HepG2 (cell line): ENCODE measurements around the gene PRCD. TPM values are rescaled to one million over a fixed set of nuclear protein-coding genes. Genes with fewer than 3 reads are reported as not detected.

Experiments
- ELF3 ChIP-seq: IDR thresholded peaks from 2 replicates; pipeline ENCODE4 v1.6.1; 2016; ENCODE audit warnings: missing genetic modification reagents, missing compliant biosample characterization
- ETV5 ChIP-seq: IDR thresholded peaks from 2 replicates; pipeline ENCODE4 v1.6.1; 2018; ENCODE audit warnings: missing biosample characterization, missing genetic modification reagents, inconsistent platforms, borderline replicate concordance
- HES4 ChIP-seq: sonication (generic); formaldehyde crosslinking; IDR thresholded peaks from 2 replicates; pipeline ENCODE4 v1.9.0; 2021; ENCODE audit warnings: mild to moderate bottlenecking, missing genetic modification reagents, borderline replicate concordance
- HHEX ChIP-seq: IDR thresholded peaks from 2 replicates; pipeline ENCODE4 v1.6.1; 2016; ENCODE audit warnings: control low read depth
- HINFP ChIP-seq: sonication (generic); formaldehyde crosslinking; IDR thresholded peaks from 2 replicates; pipeline ENCODE4 v1.4.0; 2020; ENCODE audit warnings: low read depth, mild to moderate bottlenecking, missing genetic modification reagents
- HMGXB4 ChIP-seq, 2 experiments: sonication (generic) in 1 of 2; formaldehyde crosslinking in 1 of 2; IDR thresholded peaks; 2 replicates each; pipeline versions ENCODE4 v1.4.0 to v1.6.1; 2018 to 2020; ENCODE audit warnings: missing genetic modification reagents in 2 of 2, borderline replicate concordance in 1 of 2, low read depth in 1 of 2, mild to moderate bottlenecking in 1 of 2, missing biosample characterization in 1 of 2
- HOXD1 ChIP-seq: sonication (generic); formaldehyde crosslinking; IDR thresholded peaks from 2 replicates; pipeline ENCODE4 v1.5.0; 2020; ENCODE audit warnings: missing genetic modification reagents
- KLF12 ChIP-seq: sonication (generic); formaldehyde crosslinking; IDR thresholded peaks from 2 replicates; pipeline ENCODE4 v1.4.0; 2020; ENCODE audit warnings: missing genetic modification reagents, borderline replicate concordance
- KMT2A ChIP-seq: sonication (generic); formaldehyde crosslinking; IDR thresholded peaks from 2 replicates; pipeline ENCODE4 v1.4.0; 2020; ENCODE audit warnings: missing genetic modification reagents
- MLLT10 ChIP-seq: sonication (generic); formaldehyde crosslinking; IDR thresholded peaks from 2 replicates; pipeline ENCODE4 v1.4.0; 2020; ENCODE audit warnings: missing genetic modification reagents
- PHF21A ChIP-seq: sonication (generic); formaldehyde crosslinking; IDR thresholded peaks from 2 replicates; pipeline ENCODE4 v1.5.0; 2020; ENCODE audit warnings: mild to moderate bottlenecking, missing genetic modification reagents
- RARA ChIP-seq: IDR thresholded peaks from 2 replicates; pipeline ENCODE4 v1.6.1; 2016; ENCODE audit warnings: missing genetic modification reagents, missing compliant biosample characterization
- TCF12 ChIP-seq, 2 experiments: fragments of 450-650 bp in 1 of 2; sonication (generic) in 1 of 2; formaldehyde crosslinking in 1 of 2; IDR thresholded peaks; 2 replicates each; pipeline versions ENCODE4 v1.6.1 to v1.8.0; 2017 to 2022; ENCODE audit warnings: antibody characterized with exemption in 1 of 2, mild to moderate bottlenecking in 1 of 2, missing genetic modification reagents in 1 of 2, moderate library complexity in 1 of 2
- ZFP41 ChIP-seq: sonication (generic); formaldehyde crosslinking; IDR thresholded peaks from 2 replicates; pipeline ENCODE4 v1.4.0; 2020; ENCODE audit warnings: mild to moderate bottlenecking, missing genetic modification reagents, borderline replicate concordance
- ZIK1 ChIP-seq: sonication (generic); formaldehyde crosslinking; IDR thresholded peaks from 2 replicates; pipeline ENCODE4 v1.5.0; 2020; ENCODE audit warnings: mild to moderate bottlenecking, low read depth, missing genetic modification reagents, borderline replicate concordance
- ZNF484 ChIP-seq: sonication (generic); formaldehyde crosslinking; IDR thresholded peaks from 2 replicates; pipeline ENCODE4 v1.5.1; 2020; ENCODE audit warnings: mild to moderate bottlenecking, low read depth, missing genetic modification reagents, borderline replicate concordance
- ZNF512 ChIP-seq: sonication (generic); formaldehyde crosslinking; IDR thresholded peaks from 2 replicates; pipeline ENCODE4 v1.4.0; 2020; ENCODE audit warnings: mild to moderate bottlenecking, missing genetic modification reagents
- ZNF562 ChIP-seq: sonication (generic); formaldehyde crosslinking; IDR thresholded peaks from 2 replicates; pipeline ENCODE4 v1.8.0; 2022; ENCODE audit warnings: missing genetic modification reagents, borderline replicate concordance
- ZNF784 ChIP-seq: sonication (generic); formaldehyde crosslinking; IDR thresholded peaks from 2 replicates; pipeline ENCODE4 v1.5.1; 2020; ENCODE audit warnings: missing genetic modification reagents, mild to moderate bottlenecking, borderline replicate concordance
- ZNF883 ChIP-seq: sonication (generic); formaldehyde crosslinking; IDR thresholded peaks from 2 replicates; pipeline ENCODE4 v1.5.1; 2020; ENCODE audit warnings: mild to moderate bottlenecking, missing genetic modification reagents; ENCODE audit errors: not compliant biosample characterization
- polyA plus RNA-seq, 8 experiments: library from polyadenylated mRNA; depleted of rRNA in 3 of 8; stranded (reverse) in 7 of 8; unstranded in 1 of 8; fragments of >200 nt; fragmentation: Illumina TruSeq in 4 of 8; extraction: Trizol in 4 of 8; gene quantifications; 2 replicates each; pipeline versions ENCODE4 v1.2.1 to v1.2.3, GENCODE V29; 2011 to 2016; ENCODE audit warnings: low read depth in 4 of 8, missing spikeins in 1 of 8, mixed read lengths in 1 of 8; ENCODE audit not compliant: insufficient read depth in 1 of 8
- total RNA-seq, 5 experiments: library from RNA; depleted of rRNA; stranded (reverse); fragments of >200 nt; fragmentation: Illumina TruSeq; extraction: Trizol; gene quantifications; 2 replicates each; pipeline ENCODE4 v1.2.3, GENCODE V29; 2016; ENCODE audit warnings: low read depth in 1 of 5
- TF ChIP-seq, protein P1 (sequence below): sonication (generic); formaldehyde crosslinking; IDR thresholded peaks from 2 replicates; pipeline ENCODE4 v1.5.0; 2020; ENCODE audit warnings: mild to moderate bottlenecking, missing genetic modification reagents

PRCD gene
- total and polyA plus RNA-seq, 2 of the 13 experiments (the other 11 are each of a cell fraction or from before 2014, with no cell fraction given), result 0.51 TPM; not detected in 1

- TF ChIP-seq HINFP (CRISPR knock-in tag) (peak; percentile 86; the same call in 1 of the 2 replicates), ZFP41 (CRISPR knock-in tag) (peak; percentile 87), MLLT10 (CRISPR knock-in tag) (no peak), ETV5 (CRISPR knock-in tag) (peak; percentile 68), HMGXB4 (CRISPR knock-in tag; IDR thresholded peaks at IDR 0.05; ENCODE audit: borderline replicate concordance in 1 of 2, low read depth in 1 of 2) (peak; percentile 98 to 99), ZNF484 (CRISPR knock-in tag) (no peak), PHF21A (CRISPR knock-in tag) (peak; percentile 83; the same call in 1 of the 2 replicates), ZNF562 (CRISPR knock-in tag) (no peak), ZNF883 (CRISPR knock-in tag) (peak; percentile 95), ELF3 (CRISPR knock-in tag) (peak; percentile 67), HHEX (CRISPR knock-in tag) (no peak), KMT2A (CRISPR knock-in tag) (peak; percentile 95), TCF12 (IDR thresholded peaks at IDR 0.05) (no peak), TCF12 (CRISPR knock-in tag; IDR thresholded peaks at IDR 0.05) (no peak), RARA (CRISPR knock-in tag) (peak; percentile 88), KLF12 (peak; percentile 12; the same call in 1 of the 2 replicates), HOXD1 (CRISPR knock-in tag) (peak; percentile 68; the same call in 1 of the 2 replicates), ZIK1 (peak; percentile 85; the same call in 1 of the 2 replicates), HES4 (peak; percentile 89), ZNF784 (CRISPR knock-in tag) (no peak), ZNF512 (CRISPR knock-in tag) (no peak; the same call in 1 of the 2 replicates)
- TF ChIP-seq, protein P1, sequence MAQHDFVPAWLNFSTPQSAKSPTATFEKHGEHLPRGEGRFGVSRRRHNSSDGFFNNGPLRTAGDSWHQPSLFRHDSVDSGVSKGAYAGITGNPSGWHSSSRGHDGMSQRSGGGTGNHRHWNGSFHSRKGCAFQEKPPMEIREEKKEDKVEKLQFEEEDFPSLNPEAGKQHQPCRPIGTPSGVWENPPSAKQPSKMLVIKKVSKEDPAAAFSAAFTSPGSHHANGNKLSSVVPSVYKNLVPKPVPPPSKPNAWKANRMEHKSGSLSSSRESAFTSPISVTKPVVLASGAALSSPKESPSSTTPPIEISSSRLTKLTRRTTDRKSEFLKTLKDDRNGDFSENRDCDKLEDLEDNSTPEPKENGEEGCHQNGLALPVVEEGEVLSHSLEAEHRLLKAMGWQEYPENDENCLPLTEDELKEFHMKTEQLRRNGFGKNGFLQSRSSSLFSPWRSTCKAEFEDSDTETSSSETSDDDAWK (CRISPR knock-in tag), result no peak
Observed at GRCh38 chr17:76557368-76558197, 17.7 kb downstream of the PRCD start (continued).
